Measurements from ENCODE around the gene POLRMT. TPM values are rescaled to one million over a fixed set of nuclear protein-coding genes. Genes with fewer than 3 reads are reported as not detected.
A peak's percentile ranks its signal among the peaks of the same experiment; 100 is the strongest.
"Not testable (repeated sequence)": the region's sequence is repeated elsewhere in the genome, so short reads cannot be mapped to it uniquely, and the experiment has no call there.

Gene POLRMT
- total RNA-seq, 4 donors from 2014 or later: 22.1 to 39.5 (median 28.1) TPM

DNA sequence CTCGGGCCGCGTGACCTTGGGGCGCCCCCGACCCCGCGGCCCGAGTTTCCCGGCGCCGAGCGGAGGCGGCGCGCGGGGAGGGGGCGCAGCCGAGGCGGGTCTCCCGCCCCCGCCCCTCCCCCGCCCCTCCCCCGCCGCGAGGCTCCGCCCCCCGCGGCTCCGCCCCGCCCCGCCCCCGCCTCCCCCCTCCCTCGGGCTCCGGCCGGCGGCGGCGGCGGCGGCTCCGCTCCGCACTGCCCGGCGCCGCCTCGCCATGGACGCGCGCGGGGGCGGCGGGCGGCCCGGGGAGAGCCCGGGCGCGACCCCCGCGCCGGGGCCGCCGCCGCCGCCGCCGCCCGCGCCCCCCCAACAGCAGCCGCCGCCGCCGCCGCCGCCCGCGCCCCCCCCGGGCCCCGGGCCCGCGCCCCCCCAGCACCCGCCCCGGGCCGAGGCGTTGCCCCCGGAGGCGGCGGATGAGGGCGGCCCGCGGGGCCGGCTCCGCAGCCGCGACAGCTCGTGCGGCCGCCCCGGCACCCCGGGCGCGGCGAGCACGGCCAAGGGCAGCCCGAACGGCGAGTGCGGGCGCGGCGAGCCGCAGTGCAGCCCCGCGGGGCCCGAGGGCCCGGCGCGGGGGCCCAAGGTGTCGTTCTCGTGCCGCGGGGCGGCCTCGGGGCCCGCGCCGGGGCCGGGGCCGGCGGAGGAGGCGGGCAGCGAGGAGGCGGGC, 43.5 kb downstream of the POLRMT start, which contains the start of gene HCN2:
Gene HCN2, plus strand, starts transcription at position 189 of the 703 bp plus-strand sequence. Its CDS starts 65 bp downstream, at position 254.
- no CpG with 5 or more reads among the region's 132 CpGs for WGBS, 2 donors (ENCODE audit: low coverage in 1 of 2)
- peaks cover 95% of the 10 kb centered on the region for H3K27me3 ChIP-seq
- H3K4me3 ChIP-seq: peak within 1 kb of the TSS in 1 of 2 donors; percentile 23
- peaks cover 0 to 33% (median 7%) of the 10 kb centered on the region in 3 donors for H3K4me1 ChIP-seq
- no peaks in the 10 kb centered on the region for H3K36me3 ChIP-seq
- H3K9me3 ChIP-seq: peaks cover 0 to 4% (median 0%) of the 10 kb centered on the region in 3 donors
- ATAC-seq: no peak
- TF ChIP-seq POLR2A (IDR thresholded peaks at IDR 0.05): no peak
- no peak for TF ChIP-seq EP300 (IDR thresholded peaks at IDR 0.05)
- no peak for TF ChIP-seq POLR2AphosphoS5 (IDR thresholded peaks at IDR 0.05)
- TF ChIP-seq, protein P1, sequence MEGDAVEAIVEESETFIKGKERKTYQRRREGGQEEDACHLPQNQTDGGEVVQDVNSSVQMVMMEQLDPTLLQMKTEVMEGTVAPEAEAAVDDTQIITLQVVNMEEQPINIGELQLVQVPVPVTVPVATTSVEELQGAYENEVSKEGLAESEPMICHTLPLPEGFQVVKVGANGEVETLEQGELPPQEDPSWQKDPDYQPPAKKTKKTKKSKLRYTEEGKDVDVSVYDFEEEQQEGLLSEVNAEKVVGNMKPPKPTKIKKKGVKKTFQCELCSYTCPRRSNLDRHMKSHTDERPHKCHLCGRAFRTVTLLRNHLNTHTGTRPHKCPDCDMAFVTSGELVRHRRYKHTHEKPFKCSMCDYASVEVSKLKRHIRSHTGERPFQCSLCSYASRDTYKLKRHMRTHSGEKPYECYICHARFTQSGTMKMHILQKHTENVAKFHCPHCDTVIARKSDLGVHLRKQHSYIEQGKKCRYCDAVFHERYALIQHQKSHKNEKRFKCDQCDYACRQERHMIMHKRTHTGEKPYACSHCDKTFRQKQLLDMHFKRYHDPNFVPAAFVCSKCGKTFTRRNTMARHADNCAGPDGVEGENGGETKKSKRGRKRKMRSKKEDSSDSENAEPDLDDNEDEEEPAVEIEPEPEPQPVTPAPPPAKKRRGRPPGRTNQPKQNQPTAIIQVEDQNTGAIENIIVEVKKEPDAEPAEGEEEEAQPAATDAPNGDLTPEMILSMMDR (IDR thresholded peaks at IDR 0.05): no peak
- no peak within 1 kb of the TSS for H3K27ac ChIP-seq

- peak overlapping the region in 1 of 2 donors; percentile 19 for H3K4me3 ChIP-seq
- H3K36me3 ChIP-seq: no peaks in the 10 kb centered on the region
- ATAC-seq: no peak
- peaks cover 0 to 4% (median 0%) of the 10 kb centered on the region in 3 donors for H3K9me3 ChIP-seq
- no peak overlapping the region for H3K27ac ChIP-seq
- peaks cover 0 to 38% (median 7%) of the 10 kb centered on the region in 3 donors for H3K4me1 ChIP-seq
- 4% methylated on average over 4 of the region's 54 CpGs; no CpG with 5 or more reads in 1 of the 2 donors for WGBS, 2 donors (ENCODE audit: low coverage in 1 of 2)
- H3K27me3 ChIP-seq: peaks cover 95% of the 10 kb centered on the region
- TF ChIP-seq, protein P1 (IDR thresholded peaks at IDR 0.05): no peak
- TF ChIP-seq EP300 (IDR thresholded peaks at IDR 0.05) (no peak), POLR2A (IDR thresholded peaks at IDR 0.05) (no peak), POLR2AphosphoS5 (IDR thresholded peaks at IDR 0.05) (no peak)
Measured at GRCh38 chr19:588741-589692, 44.3 kb downstream of the POLRMT start.

DNA sequence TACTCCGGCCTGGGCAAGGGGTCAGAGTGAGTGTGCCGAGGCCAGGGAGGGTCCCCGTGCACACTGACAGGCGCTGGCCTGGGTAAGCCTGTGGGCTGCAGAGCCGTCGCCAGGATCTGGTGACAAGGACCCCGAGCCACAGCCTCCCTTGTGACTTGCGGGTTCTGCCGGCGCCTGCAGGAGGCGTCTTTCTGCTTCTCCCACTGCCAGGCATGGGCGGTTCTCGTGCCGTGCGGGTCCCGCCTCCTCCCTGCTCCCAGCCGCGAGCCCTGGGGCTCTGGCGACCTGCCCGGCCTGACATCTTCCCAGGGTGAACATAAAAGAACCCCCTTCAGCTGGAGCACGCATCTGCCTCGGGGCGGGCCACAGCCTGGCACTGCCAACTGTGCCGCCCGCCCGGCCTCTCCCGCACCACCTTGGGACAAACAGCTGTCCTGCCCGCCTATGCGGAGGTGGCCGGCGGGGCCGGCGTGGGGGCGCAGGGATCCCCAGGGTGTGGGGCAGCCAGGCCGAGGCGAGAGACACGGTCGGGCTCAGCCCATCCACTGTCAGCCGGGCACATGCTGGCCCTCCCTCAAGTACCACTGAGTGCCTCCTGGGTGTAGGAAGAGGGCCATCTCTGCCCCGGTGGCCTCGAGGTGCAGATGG, 45.1 kb downstream of the POLRMT start:
- Histone ChIP-seq H3K27me3 (peaks cover 90% of the 10 kb centered on the region), H3K4me3 (no peak overlapping the region), H3K36me3 (peaks cover 0 to 6% of the 10 kb centered on the region in 2 donors), H3K27ac (no peak overlapping the region), H3K9me3 (peaks cover 0 to 4% (median 0%) of the 10 kb centered on the region in 3 donors), H3K4me1 (peaks cover 0 to 43% (median 7%) of the 10 kb centered on the region in 3 donors)
- no peak for ATAC-seq
- no peak for TF ChIP-seq POLR2AphosphoS5 (IDR thresholded peaks at IDR 0.05)
- no peak for TF ChIP-seq POLR2A (IDR thresholded peaks at IDR 0.05)
- TF ChIP-seq, protein P1 (IDR thresholded peaks at IDR 0.05): peak in 2 of 4 experiments; percentile 19 to 33
- no peak for TF ChIP-seq EP300 (IDR thresholded peaks at IDR 0.05)
- WGBS, 2 donors (ENCODE audit: low coverage in 1 of 2): 13 to 15% methylated on average over 8 to 12 of the region's 41 CpGs

- H3K27ac ChIP-seq: no peak overlapping the region
- peaks cover 0 to 32% of the 10 kb centered on the region in 2 donors for H3K36me3 ChIP-seq
- peaks cover 0 to 32% (median 7%) of the 10 kb centered on the region in 3 donors for H3K4me1 ChIP-seq
- ATAC-seq: no peak
- peaks cover 0 to 1% (median 0%) of the 10 kb centered on the region in 3 donors for H3K9me3 ChIP-seq
- H3K4me3 ChIP-seq: no peak overlapping the region
- TF ChIP-seq POLR2A (IDR thresholded peaks at IDR 0.05) (no peak), POLR2AphosphoS5 (IDR thresholded peaks at IDR 0.05) (no peak), EP300 (IDR thresholded peaks at IDR 0.05) (no peak)
- TF ChIP-seq, protein P1 (IDR thresholded peaks at IDR 0.05): no peak
- peaks cover 64% of the 10 kb centered on the region for H3K27me3 ChIP-seq
- WGBS, 2 donors (ENCODE audit: low coverage in 1 of 2): 74% methylated on average over 3 of the region's 10 CpGs; no CpG with 5 or more reads in 1 of the 2 donors
Measured at GRCh38 chr19:585551-586110, 47.7 kb downstream of the POLRMT start.

GRCh38 chr19:585146-585545, 48.2 kb downstream of the POLRMT start:
- not testable (repeated sequence) for H3K4me3 ChIP-seq, H3K27ac ChIP-seq, H3K9me3 ChIP-seq, ATAC-seq
- Histone ChIP-seq H3K4me1 (peaks cover 0 to 28% (median 7%) of the 10 kb centered on the region in 3 donors), H3K36me3 (peaks cover 0 to 37% of the 10 kb centered on the region in 2 donors), H3K27me3 (peaks cover 59% of the 10 kb centered on the region)
- 73% methylated on average over 12 of the region's 34 CpGs; no CpG with 5 or more reads in 1 of the 2 donors for WGBS, 2 donors (ENCODE audit: low coverage in 1 of 2)
